Aorta (tissue), 5 donors: ENCODE measurements around the gene MTIF3. TPM values are rescaled to one million over a fixed set of nuclear protein-coding genes. Genes with fewer than 3 reads are reported as not detected.

Source experiments
- ATAC-seq: fragments of 200-7000 bp; cut with Tn5 transposase; one replicate; pipeline ENCODE4 v1.9.1; 2022; ENCODE audit warnings: moderate library complexity; ENCODE audit not compliant: low FRiP score
- DNase-seq, 2 donors: peaks; one replicate each; pipeline ENCODE4 v3.0.0-alpha.2; 2020
- H3K27ac ChIP-seq, 2 donors: one replicate each; pipeline ENCODE4 v1.5.1; 2013; ENCODE audit warnings: low read length in 2 of 2, mild to moderate bottlenecking in 2 of 2, moderate library complexity in 2 of 2, control low read depth in 1 of 2, inconsistent platforms in 1 of 2, low read depth in 1 of 2
- H3K27me3 ChIP-seq, 2 donors: one replicate each; pipeline ENCODE4 v1.6.1; 2013; ENCODE audit warnings: control low read depth in 1 of 2, low read length in 1 of 2, mild to moderate bottlenecking in 1 of 2, moderate library complexity in 1 of 2; ENCODE audit not compliant: insufficient read depth in 2 of 2, control insufficient read depth in 1 of 2
- H3K36me3 ChIP-seq, 2 donors: one replicate each; pipeline ENCODE4 v1.6.1; 2013; ENCODE audit warnings: control low read depth in 1 of 2, low read length in 1 of 2, mild to moderate bottlenecking in 1 of 2; ENCODE audit not compliant: insufficient read depth in 2 of 2, control insufficient read depth in 1 of 2
- H3K4me1 ChIP-seq, 2 donors: one replicate each; pipeline ENCODE4 v1.6.1; 2013; ENCODE audit warnings: low read length in 2 of 2, control low read depth in 1 of 2, mild to moderate bottlenecking in 1 of 2, moderate library complexity in 1 of 2; ENCODE audit not compliant: insufficient read depth in 2 of 2, control insufficient read depth in 1 of 2
- H3K4me3 ChIP-seq, 2 donors: one replicate each; pipeline ENCODE4 v1.5.1; 2013; ENCODE audit warnings: low read length in 2 of 2, control low read depth in 1 of 2, mild to moderate bottlenecking in 1 of 2
- H3K9me3 ChIP-seq: one replicate; pipeline ENCODE4 v1.6.1; 2013; ENCODE audit warnings: mild to moderate bottlenecking, low read length; ENCODE audit not compliant: control insufficient read depth
- WGBS, 2 donors: extraction: QIAGEN DNeasy Blood & Tissue Kit; methylation state at CpG; one replicate each; pipeline ENCODE4 v1.1.7; 2013; 5-methylcytosine and 5-hydroxymethylcytosine counted together
- intact Hi-C, 2 donors: fragments of 100-400 bp; cut with DNase I; formaldehyde crosslinking; loops; one replicate each; pipeline versions ENCODE4 v1.14.2 to v1.15.0; 2022
- polyA plus RNA-seq, 2 donors: library from polyadenylated mRNA; stranded (reverse); fragments of 200-250 nt; gene quantifications; one replicate each; pipeline ENCODE4 v1.2.3, GENCODE V29; 2013
- total RNA-seq, 2 donors: library from RNA; stranded (reverse); fragmentation: NEBNext Ultra II Directional; extraction: Animal tissue kit (Norgen Biotek cat#: 25700); gene quantifications; one replicate each; pipeline ENCODE4 v1.2.1, GENCODE V29; 2021
- donor health status: healthy with polysubstance abuse.
- donor health status: Bipolar disorder and iron deficiency.
- donor health status: DM: no; HTN: no; CAD: no.
- donor health status: DM: no; HTN: no; CAD: no.
- donor health status: DM: yes; HTN: yes; CAD: no.

MTIF3 gene
- total and polyA plus RNA-seq, 4 donors: 26.8 to 80.0 (median 61.2) TPM

GRCh38 chr13:27442797-27443196 is 7.6 kb downstream of the MTIF3 start:
- intact Hi-C loops: loop anchor here in 1 of 2 donors (10.0 kb wide), 1 partner anchor 192 kb away; no protein-coding TSS in a partner anchor
- Histone ChIP-seq H3K36me3 (peaks cover 0 to 1% of the 10 kb centered on the region in 2 donors), H3K4me1 (no peaks in the 10 kb centered on the region), H3K27ac (no peak overlapping the region), H3K27me3 (no peaks in the 10 kb centered on the region), H3K9me3 (no peaks in the 10 kb centered on the region), H3K4me3 (no peak overlapping the region)
- ATAC-seq: no peak
- WGBS, 2 donors: 87 to 92% methylated on average over 7 of the region's 7 CpGs
- no peak for DNase-seq

- peaks cover 0 to 1% of the 10 kb centered on the region in 2 donors for H3K36me3 ChIP-seq
- 66 to 74% methylated on average over 15 of the region's 15 CpGs for WGBS, 2 donors
- H3K4me1 ChIP-seq: no peaks in the 10 kb centered on the region
- intact Hi-C loops: loop anchor here in 1 of 2 donors (10.0 kb wide), 1 partner anchor 193 kb away; no protein-coding TSS in a partner anchor
- no peak overlapping the region for H3K4me3 ChIP-seq
- DNase-seq (no peak), ATAC-seq (no peak)
- no peak overlapping the region for H3K27ac ChIP-seq
- no peaks in the 10 kb centered on the region for H3K9me3 ChIP-seq
- no peaks in the 10 kb centered on the region for H3K27me3 ChIP-seq
Observed at GRCh38 chr13:27442071-27442647, 8.2 kb downstream of the MTIF3 start.

DNA sequence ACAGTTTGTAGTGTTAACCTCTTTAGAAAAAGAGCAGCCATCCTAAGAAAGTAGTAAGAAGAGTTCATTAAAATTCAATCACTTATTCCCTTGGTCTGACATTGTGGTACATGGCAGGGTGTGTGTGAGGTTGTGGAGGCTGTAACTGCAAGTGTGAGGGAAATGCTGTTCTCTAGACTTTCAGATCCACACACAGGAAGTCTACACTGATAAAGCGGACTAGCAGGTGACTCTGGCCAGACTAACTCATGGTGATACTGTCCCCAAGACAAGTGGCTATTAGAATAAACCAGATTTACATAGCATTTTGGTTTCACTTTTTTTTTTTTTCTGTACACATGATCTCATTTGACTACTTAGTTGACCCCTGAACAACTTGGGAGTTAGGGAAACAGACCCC is 10.0 kb downstream of the MTIF3 start:
- DNase-seq (no peak), ATAC-seq (no peak)
- no peaks in the 10 kb centered on the region for H3K4me1 ChIP-seq
- 85 to 91% methylated on average over 1 of the region's 1 CpG for WGBS, 2 donors
- no peak overlapping the region for H3K27ac ChIP-seq
- H3K27me3 ChIP-seq: no peaks in the 10 kb centered on the region
- no peak overlapping the region for H3K4me3 ChIP-seq
- no peaks in the 10 kb centered on the region for H3K9me3 ChIP-seq
- intact Hi-C loops: loop anchor here in 1 of 2 donors (10.0 kb wide), 1 partner anchor 194 kb away; no protein-coding TSS in a partner anchor
- peaks cover 4 to 5% of the 10 kb centered on the region in 2 donors for H3K36me3 ChIP-seq

DNA sequence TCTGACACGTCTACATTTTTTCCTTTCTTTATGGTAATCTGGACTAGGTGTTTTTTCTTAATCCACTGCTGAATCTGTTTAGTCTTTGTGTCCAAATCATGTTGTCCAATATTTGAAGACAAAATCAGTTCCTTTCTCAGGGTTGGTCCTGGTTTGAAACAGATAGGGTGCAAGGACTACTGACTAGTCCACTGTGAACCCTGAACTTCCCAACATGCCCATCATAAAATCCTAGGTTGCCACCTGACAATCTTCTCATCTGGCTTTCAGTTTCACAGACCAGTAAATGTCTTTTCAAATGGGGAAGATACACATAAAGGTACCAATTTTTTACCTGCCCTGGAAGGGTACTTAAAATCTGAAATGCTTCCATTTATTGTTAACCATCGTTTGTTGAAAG is 13.2 kb downstream of the MTIF3 start:
- Histone ChIP-seq H3K27me3 (no peaks in the 10 kb centered on the region), H3K9me3 (no peaks in the 10 kb centered on the region), H3K4me3 (no peak overlapping the region), H3K4me1 (no peaks in the 10 kb centered on the region), H3K27ac (no peak overlapping the region), H3K36me3 (peaks cover 4 to 19% of the 10 kb centered on the region in 2 donors)
- ATAC-seq (no peak), DNase-seq (no peak)
- intact Hi-C loops: no loop called here
- WGBS, 2 donors: 92 to 94% methylated on average over 2 of the region's 2 CpGs

- Histone ChIP-seq H3K27me3 (no peaks in the 10 kb centered on the region), H3K36me3 (peaks cover 7 to 23% of the 10 kb centered on the region in 2 donors), H3K4me3 (no peak overlapping the region), H3K9me3 (no peaks in the 10 kb centered on the region), H3K4me1 (no peaks in the 10 kb centered on the region), H3K27ac (no peak overlapping the region)
- ATAC-seq (no peak), DNase-seq (no peak)
- intact Hi-C loops: no loop called here
- WGBS, 2 donors: 87 to 89% methylated on average over 12 of the region's 12 CpGs
Observed at GRCh38 chr13:27432611-27433210, 17.7 kb downstream of the MTIF3 start.

DNA sequence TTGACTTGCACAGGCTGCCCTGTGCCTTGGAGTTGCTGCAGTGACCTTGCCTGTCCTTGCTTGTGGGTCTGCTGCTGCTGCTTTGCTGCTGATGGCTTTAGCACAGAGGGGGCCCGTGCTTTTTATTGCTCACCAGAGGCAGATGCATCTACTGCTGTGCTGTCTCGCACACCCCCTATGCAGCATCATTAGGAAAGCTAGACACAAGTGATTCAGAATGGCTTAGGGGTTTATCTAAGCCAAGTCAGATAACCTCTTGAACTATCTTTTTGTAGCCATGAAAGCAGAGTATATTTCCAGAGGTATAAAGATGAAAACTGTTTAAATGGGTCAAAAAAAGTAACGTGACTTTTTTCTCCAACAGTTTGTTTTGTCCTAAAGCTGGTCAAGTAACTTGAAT is 18.2 kb downstream of the MTIF3 start:
- H3K36me3 ChIP-seq: peaks cover 7 to 23% of the 10 kb centered on the region in 2 donors
- ATAC-seq: no peak
- WGBS, 2 donors: 85 to 88% methylated on average over 3 of the region's 3 CpGs
- H3K27me3 ChIP-seq: no peaks in the 10 kb centered on the region
- H3K4me1 ChIP-seq: no peaks in the 10 kb centered on the region
- H3K9me3 ChIP-seq: no peaks in the 10 kb centered on the region
- intact Hi-C loops: no loop called here
- H3K4me3 ChIP-seq: no peak overlapping the region
- no peak overlapping the region for H3K27ac ChIP-seq
- DNase-seq: no peak

- H3K4me1 ChIP-seq: peaks cover 2 to 3% of the 10 kb centered on the region in 2 donors
Observed at GRCh38 chr13:27428160-27428559, 22.2 kb downstream of the MTIF3 start.

GRCh38 chr13:27427641-27428040 is 22.7 kb downstream of the MTIF3 start:
- H3K27ac ChIP-seq: no peak overlapping the region
- H3K4me1 ChIP-seq: peaks cover 2 to 3% of the 10 kb centered on the region in 2 donors
- H3K9me3 ChIP-seq: no peaks in the 10 kb centered on the region
- 93 to 96% methylated on average over 2 of the region's 2 CpGs for WGBS, 2 donors
- no peak for ATAC-seq
- DNase-seq: peak in 1 of 2 donors; percentile 65
- H3K4me3 ChIP-seq: no peak overlapping the region
- intact Hi-C loops: loop anchor here in 1 of 2 donors (10.0 kb wide), 1 partner anchor 153 kb away; the partner anchor contains the start of gene RASL11A
- H3K27me3 ChIP-seq: no peaks in the 10 kb centered on the region
- peaks cover 3 to 7% of the 10 kb centered on the region in 2 donors for H3K36me3 ChIP-seq

More at GRCh38 chr13:27428160-27428559, 22.2 kb downstream of the MTIF3 start:
- Histone ChIP-seq H3K4me3 (no peak overlapping the region), H3K36me3 (peaks cover 3 to 9% of the 10 kb centered on the region in 2 donors), H3K27me3 (no peaks in the 10 kb centered on the region), H3K27ac (no peak overlapping the region), H3K9me3 (no peaks in the 10 kb centered on the region)
- ATAC-seq (no peak), DNase-seq (no peak)
- WGBS, 2 donors: 90 to 92% methylated on average over 5 of the region's 5 CpGs
- intact Hi-C loops: loop anchor here in 1 of 2 donors (10.0 kb wide), 1 partner anchor 153 kb away; the partner anchor contains the start of gene RASL11A
